ENCODE results near the gene LRRC4. TPM values are rescaled to one million over a fixed set of nuclear protein-coding genes. Genes with fewer than 3 reads are reported as not detected.
A peak's percentile ranks its signal among the peaks of the same experiment; 100 is the strongest.

LRRC4 gene
- polyA plus RNA-seq, 1 of the 3 experiments (the other 2 are of a cell fraction), result 0.44 TPM

DNA sequence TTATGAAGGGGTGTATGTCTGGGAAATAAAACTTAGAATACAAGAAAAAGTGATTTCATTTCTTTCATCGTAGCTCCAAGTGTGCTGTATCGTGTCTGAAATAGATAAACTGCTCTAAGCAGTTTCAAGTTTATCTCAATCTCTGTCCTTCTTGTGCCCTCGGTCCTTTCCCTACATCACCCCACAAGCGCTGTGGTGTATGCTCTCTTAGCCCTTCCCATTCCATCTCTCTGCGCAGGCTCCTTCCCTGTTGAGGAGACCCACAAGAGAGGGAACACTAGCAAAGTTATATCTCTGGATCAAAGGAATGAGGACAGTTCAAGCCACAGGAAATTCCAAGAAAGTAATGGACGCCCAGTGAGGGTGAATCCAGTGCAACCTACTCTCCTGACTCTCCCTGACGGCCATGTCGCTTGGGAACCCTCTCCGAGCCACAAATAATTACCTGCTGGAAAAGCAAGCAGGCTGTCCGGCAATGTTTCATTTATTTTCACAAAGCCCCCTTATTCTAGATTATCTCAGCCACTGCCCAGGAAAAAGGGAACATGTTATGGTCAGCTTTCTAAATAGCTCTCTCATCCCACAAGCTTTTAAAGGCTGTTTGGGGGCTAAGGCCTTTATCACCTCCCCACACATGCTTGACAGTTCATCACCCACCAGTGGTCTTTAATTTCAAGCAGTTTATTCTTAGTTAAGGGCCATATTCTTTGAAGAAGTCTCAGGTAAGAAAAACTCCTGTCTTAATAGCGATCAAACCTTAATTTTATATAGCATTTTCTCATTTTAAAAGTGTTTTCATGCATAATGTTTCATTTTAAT lies 34.8 kb downstream of the LRRC4 start (continued):
- TF ChIP-seq YY1 (IDR thresholded peaks at IDR 0.05; ENCODE audit: low read depth), result no peak
- no peak for TF ChIP-seq TAF1 (IDR thresholded peaks at IDR 0.05; ENCODE audit: borderline replicate concordance, low read depth, low read length)
- TF ChIP-seq, protein P1, sequence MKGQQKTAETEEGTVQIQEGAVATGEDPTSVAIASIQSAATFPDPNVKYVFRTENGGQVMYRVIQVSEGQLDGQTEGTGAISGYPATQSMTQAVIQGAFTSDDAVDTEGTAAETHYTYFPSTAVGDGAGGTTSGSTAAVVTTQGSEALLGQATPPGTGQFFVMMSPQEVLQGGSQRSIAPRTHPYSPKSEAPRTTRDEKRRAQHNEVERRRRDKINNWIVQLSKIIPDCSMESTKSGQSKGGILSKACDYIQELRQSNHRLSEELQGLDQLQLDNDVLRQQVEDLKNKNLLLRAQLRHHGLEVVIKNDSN (IDR thresholded peaks at IDR 0.05; ENCODE audit: borderline replicate concordance, low read depth), result no peak

DNA sequence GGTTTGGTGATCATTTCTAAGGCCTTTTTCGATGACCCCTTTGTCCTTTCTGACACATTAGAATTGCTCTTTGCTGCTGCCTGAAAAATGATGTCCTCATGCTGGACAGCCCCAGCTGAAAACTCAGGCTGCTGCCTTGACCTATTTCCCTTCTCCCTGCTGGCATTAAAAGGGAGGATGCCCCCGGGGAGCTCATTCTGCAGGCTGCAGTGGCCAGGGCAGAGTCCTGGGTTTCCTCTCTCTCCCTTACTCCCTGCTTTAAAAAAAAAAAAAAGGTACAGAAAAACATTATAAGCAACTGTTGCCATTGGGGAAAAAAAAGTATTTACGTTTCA lies 35.4 kb downstream of the LRRC4 start:
- peaks cover 21% of the 10 kb centered on the region for H4K20me1 ChIP-seq (ENCODE audit: insufficient read depth)
- H3K79me2 ChIP-seq (ENCODE audit: insufficient read depth), result peaks cover 10% of the 10 kb centered on the region; the same call in 1 of the 2 replicates
- no peaks in the 10 kb centered on the region for H3K9me3 ChIP-seq
- WGBS (ENCODE audit: low lambda C conversion rate), result 55% methylated on average over 3 of the region's 3 CpGs
- peaks cover 17 to 39% of the 10 kb centered on the region in 2 experiments; a peak in 2 of 4 replicates for H3K4me1 ChIP-seq (ENCODE audit: control insufficient read depth in 1 of 2, insufficient read depth in 2 of 2, low read depth in 1 of 2, low read length in 1 of 2)
- peak overlapping the region; percentile 15; the same call in 1 of the 2 replicates for H3K4me2 ChIP-seq
- ChIA-PET CTCF (interaction anchor here (0.6 to 1.8 kb wide), 10 partner anchors 10 to 807 kb away, joined by 3 to 6 read pairs (median 3); no protein-coding TSS in a partner anchor), POLR2A (interaction anchor here (0.6 to 0.8 kb wide), 4 partner anchors 13 to 279 kb away, joined by 3 to 5 read pairs (median 4); no protein-coding TSS in a partner anchor)
- no peaks in the 10 kb centered on the region for H3K9me2 ChIP-seq
- peak; percentile 72 for DNase-seq
- peaks cover 28 to 32% of the 10 kb centered on the region in 2 experiments for H3K36me3 ChIP-seq (replicated peaks in 1 of 2; ENCODE audit: control insufficient read depth in 1 of 2, insufficient read depth in 2 of 2, low read length in 1 of 2)
- H3K27me3 ChIP-seq (ENCODE audit: insufficient read depth), result no peaks in the 10 kb centered on the region
- H3K4me3 ChIP-seq (ENCODE audit: low read depth in 2 of 2, low read length in 1 of 2), result no peak overlapping the region
- no peak overlapping the region for H2AFZ ChIP-seq (ENCODE audit: low read depth)
- peaks cover 9% of the 10 kb centered on the region for H3F3A ChIP-seq (replicated peaks; ENCODE audit: insufficient read depth)
- TF ChIP-seq MXI1 (IDR thresholded peaks at IDR 0.05; ENCODE audit: low read depth, low read length) (0 out of 2 replicates have a peak, but pooled peaks have one; percentile 1), NRF1 (IDR thresholded peaks at IDR 0.05; ENCODE audit: low read depth, low read length) (no peak), RAD21 (IDR thresholded peaks at IDR 0.05; ENCODE audit: low read length) (no peak; the same call in 1 of the 2 replicates), POLR2AphosphoS5 (IDR thresholded peaks at IDR 0.05; ENCODE audit: low read depth, low read length) (no peak)
- TF ChIP-seq, protein P2, sequence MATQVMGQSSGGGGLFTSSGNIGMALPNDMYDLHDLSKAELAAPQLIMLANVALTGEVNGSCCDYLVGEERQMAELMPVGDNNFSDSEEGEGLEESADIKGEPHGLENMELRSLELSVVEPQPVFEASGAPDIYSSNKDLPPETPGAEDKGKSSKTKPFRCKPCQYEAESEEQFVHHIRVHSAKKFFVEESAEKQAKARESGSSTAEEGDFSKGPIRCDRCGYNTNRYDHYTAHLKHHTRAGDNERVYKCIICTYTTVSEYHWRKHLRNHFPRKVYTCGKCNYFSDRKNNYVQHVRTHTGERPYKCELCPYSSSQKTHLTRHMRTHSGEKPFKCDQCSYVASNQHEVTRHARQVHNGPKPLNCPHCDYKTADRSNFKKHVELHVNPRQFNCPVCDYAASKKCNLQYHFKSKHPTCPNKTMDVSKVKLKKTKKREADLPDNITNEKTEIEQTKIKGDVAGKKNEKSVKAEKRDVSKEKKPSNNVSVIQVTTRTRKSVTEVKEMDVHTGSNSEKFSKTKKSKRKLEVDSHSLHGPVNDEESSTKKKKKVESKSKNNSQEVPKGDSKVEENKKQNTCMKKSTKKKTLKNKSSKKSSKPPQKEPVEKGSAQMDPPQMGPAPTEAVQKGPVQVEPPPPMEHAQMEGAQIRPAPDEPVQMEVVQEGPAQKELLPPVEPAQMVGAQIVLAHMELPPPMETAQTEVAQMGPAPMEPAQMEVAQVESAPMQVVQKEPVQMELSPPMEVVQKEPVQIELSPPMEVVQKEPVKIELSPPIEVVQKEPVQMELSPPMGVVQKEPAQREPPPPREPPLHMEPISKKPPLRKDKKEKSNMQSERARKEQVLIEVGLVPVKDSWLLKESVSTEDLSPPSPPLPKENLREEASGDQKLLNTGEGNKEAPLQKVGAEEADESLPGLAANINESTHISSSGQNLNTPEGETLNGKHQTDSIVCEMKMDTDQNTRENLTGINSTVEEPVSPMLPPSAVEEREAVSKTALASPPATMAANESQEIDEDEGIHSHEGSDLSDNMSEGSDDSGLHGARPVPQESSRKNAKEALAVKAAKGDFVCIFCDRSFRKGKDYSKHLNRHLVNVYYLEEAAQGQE (IDR thresholded peaks at IDR 0.05; ENCODE audit: low read depth, low read length), result peak; percentile 75; the same call in 1 of the 2 replicates
- TF ChIP-seq, protein P3, sequence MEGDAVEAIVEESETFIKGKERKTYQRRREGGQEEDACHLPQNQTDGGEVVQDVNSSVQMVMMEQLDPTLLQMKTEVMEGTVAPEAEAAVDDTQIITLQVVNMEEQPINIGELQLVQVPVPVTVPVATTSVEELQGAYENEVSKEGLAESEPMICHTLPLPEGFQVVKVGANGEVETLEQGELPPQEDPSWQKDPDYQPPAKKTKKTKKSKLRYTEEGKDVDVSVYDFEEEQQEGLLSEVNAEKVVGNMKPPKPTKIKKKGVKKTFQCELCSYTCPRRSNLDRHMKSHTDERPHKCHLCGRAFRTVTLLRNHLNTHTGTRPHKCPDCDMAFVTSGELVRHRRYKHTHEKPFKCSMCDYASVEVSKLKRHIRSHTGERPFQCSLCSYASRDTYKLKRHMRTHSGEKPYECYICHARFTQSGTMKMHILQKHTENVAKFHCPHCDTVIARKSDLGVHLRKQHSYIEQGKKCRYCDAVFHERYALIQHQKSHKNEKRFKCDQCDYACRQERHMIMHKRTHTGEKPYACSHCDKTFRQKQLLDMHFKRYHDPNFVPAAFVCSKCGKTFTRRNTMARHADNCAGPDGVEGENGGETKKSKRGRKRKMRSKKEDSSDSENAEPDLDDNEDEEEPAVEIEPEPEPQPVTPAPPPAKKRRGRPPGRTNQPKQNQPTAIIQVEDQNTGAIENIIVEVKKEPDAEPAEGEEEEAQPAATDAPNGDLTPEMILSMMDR (IDR thresholded peaks at IDR 0.05), result no peak
- TF ChIP-seq, protein P4, sequence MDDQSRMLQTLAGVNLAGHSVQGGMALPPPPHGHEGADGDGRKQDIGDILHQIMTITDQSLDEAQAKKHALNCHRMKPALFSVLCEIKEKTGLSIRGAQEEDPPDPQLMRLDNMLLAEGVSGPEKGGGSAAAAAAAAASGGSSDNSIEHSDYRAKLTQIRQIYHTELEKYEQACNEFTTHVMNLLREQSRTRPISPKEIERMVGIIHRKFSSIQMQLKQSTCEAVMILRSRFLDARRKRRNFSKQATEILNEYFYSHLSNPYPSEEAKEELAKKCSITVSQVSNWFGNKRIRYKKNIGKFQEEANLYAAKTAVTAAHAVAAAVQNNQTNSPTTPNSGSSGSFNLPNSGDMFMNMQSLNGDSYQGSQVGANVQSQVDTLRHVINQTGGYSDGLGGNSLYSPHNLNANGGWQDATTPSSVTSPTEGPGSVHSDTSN (IDR thresholded peaks at IDR 0.05), result no peak
- TF ChIP-seq, protein P5, sequence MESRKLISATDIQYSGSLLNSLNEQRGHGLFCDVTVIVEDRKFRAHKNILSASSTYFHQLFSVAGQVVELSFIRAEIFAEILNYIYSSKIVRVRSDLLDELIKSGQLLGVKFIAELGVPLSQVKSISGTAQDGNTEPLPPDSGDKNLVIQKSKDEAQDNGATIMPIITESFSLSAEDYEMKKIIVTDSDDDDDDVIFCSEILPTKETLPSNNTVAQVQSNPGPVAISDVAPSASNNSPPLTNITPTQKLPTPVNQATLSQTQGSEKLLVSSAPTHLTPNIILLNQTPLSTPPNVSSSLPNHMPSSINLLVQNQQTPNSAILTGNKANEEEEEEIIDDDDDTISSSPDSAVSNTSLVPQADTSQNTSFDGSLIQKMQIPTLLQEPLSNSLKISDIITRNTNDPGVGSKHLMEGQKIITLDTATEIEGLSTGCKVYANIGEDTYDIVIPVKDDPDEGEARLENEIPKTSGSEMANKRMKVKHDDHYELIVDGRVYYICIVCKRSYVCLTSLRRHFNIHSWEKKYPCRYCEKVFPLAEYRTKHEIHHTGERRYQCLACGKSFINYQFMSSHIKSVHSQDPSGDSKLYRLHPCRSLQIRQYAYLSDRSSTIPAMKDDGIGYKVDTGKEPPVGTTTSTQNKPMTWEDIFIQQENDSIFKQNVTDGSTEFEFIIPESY (IDR thresholded peaks at IDR 0.05; ENCODE audit: borderline replicate concordance, low read depth), result no peak
- TF ChIP-seq, protein P1 (IDR thresholded peaks at IDR 0.05; ENCODE audit: borderline replicate concordance, low read depth), result no peak
- H3K9ac ChIP-seq, result no peak overlapping the region
- peak overlapping the region; percentile 32 to 87; a peak in 3 of 4 replicates for H3K27ac ChIP-seq (ENCODE audit: low read depth in 2 of 2, low read length in 1 of 2)
